GM19099 (cell line): ENCODE measurements around the gene TRIM37.

Source experiments
- POLR2A ChIP-seq: IDR thresholded peaks from 3 replicates; pipeline ENCODE4 v1.6.1; 2011; ENCODE audit warnings: low read depth; ENCODE audit not compliant: insufficient read length; ENCODE audit errors: extremely low read depth

The TRIM37 gene

DNA sequence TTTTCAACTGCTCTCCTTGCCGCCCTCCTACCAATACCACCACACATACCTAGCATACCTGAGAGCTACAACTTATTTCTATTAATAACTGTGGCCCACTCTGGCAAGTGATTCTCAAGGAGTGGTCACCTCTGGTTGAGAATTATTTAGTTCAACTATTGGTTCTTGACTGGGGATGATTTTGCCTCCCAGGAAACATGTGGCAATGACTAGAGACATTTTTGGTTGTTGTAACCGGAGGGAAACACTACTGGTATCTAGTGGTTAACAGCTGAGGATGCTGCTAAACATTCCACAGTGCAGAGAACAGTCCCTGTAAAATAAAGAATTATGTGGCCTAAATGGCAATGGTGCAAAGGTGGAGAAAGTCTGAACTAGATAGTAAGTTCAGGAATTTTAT, 96.7 kb downstream of the TRIM37 start:
- no peak for TF ChIP-seq POLR2A

DNA sequence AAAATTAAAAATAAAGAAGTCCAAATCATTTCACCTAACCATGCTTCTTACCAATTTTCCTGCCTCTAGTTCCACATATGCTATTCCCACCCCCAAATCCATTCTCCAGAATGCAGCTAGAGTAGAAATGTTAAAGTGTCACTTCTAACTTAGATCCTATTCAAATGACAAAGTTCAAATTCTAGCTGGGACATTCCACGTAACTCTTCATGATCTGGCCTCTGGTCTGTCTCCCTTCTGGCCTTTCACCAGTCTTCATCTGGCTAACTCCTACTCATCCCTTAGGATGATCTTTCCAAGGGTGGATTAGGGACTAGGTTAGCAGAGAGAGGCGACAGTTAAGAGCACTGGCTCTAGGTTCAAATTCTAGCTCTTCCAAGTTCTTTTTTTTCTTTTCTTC, 97.9 kb downstream of the TRIM37 start:
- no peak for TF ChIP-seq POLR2A

GRCh38 chr17:59007995-59008394, 98.7 kb downstream of the TRIM37 start:
- no peak for TF ChIP-seq POLR2A

DNA sequence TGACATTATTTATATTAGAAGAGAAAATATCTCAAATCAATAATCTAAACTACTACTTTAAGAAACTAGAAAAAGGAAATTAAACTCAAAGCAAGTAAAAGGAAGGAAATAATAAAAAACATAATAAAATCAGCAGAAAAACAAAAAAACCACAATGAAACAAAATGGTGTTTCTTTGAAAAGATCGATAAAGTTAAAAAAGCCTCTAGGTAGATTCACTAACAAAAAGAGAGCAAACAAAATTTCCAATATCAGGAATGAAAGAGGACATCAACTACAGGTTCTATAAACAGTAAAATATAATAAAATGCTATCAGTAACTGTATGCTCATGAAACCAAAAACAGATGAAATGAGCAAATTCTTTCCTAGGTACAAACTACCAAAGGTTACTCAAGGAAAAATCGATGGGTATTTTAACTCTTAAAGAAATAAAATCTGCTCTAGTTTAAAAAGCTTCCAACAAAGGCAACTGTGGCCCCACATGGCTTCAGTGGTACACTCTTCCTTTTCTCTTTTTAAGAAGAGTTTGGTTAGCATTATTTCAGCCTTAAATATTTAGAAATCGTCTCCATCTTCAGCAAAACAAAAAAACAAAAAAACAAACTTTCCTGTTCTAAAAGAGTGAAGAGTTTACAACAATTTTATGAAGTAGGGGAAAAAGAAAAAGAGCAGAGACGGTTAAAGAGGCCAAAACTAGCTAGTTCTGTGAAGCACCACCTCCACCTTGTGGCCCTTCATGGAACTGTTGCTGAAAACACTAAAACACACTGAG, 102.2 kb downstream of the TRIM37 start:
- TF ChIP-seq POLR2A: no peak

- TF ChIP-seq POLR2A: no peak
These were observed 102.8 kb downstream of the TRIM37 start for GRCh38 chr17:59003860-59004259.

- TF ChIP-seq POLR2A: no peak
These were observed 103.8 kb downstream of the TRIM37 start for GRCh38 chr17:59002848-59003247.

DNA sequence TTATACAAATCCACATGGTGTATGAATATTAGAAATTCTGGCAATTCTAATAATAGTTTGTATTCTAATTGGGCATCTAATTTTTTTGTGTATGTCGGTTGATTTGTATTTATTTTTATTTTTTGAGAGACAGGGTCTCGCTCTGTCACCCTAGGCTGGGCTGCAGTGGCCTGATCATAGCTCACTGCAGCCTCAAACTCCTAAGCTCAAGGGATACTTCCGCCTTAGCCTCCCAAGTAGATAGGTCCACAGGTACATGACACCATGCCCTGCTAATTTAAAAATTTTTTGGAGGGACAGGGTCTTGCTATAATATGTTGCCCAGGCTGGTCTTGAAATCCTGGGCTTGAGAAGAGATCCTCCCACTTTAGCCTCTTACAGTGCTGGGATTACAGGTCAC, 104.6 kb downstream of the TRIM37 start:
- TF ChIP-seq POLR2A: no peak

DNA sequence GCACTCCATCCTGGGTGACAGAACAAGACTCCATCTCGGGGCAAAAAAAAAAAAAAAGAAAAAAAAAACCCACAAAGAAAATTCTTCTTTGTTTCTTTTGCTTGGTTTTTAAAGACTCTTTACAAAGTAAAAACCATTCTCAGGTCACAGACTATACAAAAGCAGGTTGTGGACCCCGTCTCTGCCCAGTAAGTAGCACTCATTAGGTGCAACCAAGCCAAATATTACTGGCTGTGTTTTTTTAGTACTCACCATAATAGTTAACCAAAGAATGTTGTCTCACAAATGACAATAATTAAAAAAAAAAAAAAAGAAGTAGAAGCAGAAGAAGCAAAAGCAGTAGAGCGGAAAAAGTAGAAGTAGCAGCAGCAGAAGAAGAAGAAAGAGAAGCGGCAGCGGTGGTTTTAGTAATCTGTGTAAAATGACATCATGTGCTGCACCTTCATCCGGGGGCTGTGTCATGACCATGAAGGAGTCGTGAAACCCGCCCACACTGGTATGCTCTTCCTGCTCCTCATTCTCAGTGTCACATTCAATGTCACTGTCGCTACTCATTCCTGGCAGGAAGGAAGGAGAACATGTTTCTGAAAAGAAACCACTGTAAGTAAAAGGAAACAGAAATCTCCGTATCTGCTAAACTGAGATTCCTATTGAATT, 105.4 kb downstream of the TRIM37 start:
- TF ChIP-seq POLR2A: peak; percentile 49

DNA sequence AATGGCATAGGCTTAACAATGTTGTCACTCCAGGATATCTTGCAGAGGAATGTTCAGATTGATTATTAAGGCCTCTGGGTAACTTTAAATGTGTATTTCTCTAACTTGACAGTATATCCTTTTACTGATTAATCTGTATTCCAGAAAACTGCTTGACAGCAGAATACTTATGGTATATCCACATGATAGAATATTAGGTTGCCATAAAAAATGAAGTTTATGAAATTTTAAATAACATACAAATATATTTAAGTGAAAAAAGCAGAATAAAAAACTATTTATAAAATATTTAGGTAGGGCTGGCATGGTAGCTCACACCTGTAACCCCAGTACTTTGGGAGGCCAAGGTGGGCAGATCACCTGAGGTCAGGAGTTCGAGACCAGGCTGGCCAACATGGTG, 106.7 kb downstream of the TRIM37 start:
- TF ChIP-seq POLR2A: no peak

DNA sequence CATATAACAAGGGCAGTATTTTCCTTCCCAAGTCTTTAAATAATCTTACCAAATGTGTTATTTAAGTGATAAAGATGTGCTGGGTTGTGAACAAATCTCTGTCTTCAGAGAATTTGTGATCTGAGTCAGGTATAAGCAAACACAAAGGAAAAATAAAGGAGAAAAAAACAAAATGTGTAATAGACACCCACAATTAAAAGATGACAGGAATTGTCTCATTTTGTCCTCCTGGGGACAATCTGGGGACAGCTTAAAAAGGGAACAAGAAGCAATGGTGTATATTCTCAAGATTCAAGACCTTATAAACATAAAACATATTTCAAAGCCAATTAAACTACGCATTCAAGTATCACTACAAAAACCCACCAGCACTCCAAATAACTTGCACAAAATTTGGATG, 107.2 kb downstream of the TRIM37 start:
- TF ChIP-seq POLR2A: no peak

DNA sequence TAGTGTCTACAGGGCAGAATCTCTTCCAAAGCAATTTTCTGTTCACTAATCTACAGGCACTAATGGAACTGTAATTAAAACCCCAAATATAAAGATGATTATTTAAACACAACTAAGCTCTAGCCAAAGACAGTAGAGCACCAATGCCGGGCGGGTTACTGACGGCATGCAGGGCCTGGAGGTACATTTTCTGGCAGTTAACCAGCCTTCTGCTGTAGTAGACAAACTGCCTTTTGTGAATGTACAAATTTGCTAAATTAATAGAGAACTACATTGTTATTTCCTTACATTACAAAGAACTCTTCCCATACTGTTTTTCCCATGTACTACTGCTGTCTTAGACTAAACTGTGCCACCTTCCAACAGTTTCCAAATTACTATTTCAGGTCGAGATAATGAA, 107.8 kb downstream of the TRIM37 start:
- TF ChIP-seq POLR2A: no peak

DNA sequence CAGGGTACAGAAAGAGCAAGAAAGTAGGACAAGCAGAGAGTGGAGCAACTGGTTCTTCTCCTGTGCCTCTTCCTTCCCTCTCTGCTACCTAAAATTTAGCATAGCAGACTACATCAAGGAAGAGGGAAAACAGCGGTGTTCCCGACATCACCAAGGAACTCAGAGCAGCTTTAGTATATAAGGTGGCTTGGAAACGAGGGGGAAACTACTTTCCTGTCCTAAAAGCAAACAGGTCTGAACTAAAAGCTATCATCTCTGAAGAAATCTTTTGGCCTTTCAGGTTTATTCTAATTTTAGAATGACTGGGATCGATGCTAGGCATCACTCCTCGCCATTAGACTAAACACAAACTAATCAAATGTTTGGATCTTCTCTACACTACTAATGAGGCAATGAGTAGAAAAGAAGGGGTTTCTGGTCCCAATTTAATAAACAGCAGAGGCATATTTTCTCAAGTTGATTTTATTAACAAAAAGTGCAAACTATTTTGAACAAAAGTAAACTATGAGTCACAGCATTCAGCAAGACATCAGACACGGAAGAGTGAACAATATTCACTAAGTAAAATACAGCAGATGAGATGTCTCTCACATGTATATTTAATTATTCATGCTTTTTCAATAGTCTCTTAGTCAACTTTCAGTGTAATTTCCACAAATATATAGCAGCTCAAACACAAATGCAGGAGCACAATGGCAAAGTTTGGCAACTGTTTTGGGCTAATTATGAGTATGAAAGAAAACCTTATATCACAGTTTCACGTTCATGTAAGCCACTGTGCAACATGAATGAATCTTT, 108.7 kb downstream of the TRIM37 start:
- TF ChIP-seq POLR2A: no peak

GRCh38 chr17:58996968-58997367, 109.7 kb downstream of the TRIM37 start:
- TF ChIP-seq POLR2A: no peak

- no peak for TF ChIP-seq POLR2A
These were observed 111.3 kb downstream of the TRIM37 start for GRCh38 chr17:58995247-58995940.

DNA sequence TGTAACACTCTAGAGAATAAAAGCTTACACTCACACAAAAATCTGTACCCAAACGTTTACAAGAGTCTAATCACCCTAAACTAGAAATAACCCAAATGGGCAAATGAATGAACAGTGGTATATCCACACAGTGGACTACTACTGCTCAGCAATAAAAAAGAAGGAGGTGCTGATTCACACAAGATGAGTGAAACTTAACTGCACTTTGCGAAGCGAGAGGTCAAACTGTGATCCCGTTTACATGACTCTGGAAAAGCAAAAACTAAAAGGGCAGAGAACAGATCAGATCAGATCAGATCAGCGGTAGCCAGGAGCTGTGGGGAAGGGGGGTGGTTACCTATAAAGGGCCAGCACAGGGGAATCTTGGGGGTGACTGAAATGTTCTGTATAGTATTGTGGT, 113.4 kb downstream of the TRIM37 start:
- TF ChIP-seq POLR2A: no peak
